CD14-positive monocyte (primary cell): ENCODE data around the gene ATP11A. TPM values are rescaled to one million over a fixed set of nuclear protein-coding genes. Genes with fewer than 3 reads are reported as not detected.

Experiments used
- DNase-seq, 3 donors: peaks; one replicate each; pipeline ENCODE4 v3.0.0-alpha.2; 2011 to 2022
- H2AFZ ChIP-seq: 2 replicates; pipeline ENCODE4 v1.6.0; 2012; ENCODE audit warnings: mild to moderate bottlenecking, low read depth, low read length, inconsistent platforms; ENCODE audit not compliant: insufficient read depth, poor library complexity, severe bottlenecking
- H3K27ac ChIP-seq, 2 donors: 1 replicate in 1 of 2; 2 replicates in 1 of 2; pipeline ENCODE4 v1.5.1; 2012 to 2013; ENCODE audit warnings: low read length in 2 of 2, control low read depth in 1 of 2, inconsistent platforms in 1 of 2, low read depth in 1 of 2, mild to moderate bottlenecking in 1 of 2
- H3K27me3 ChIP-seq, 2 donors: one replicate each; pipeline versions ENCODE4 v1.6.0 to v1.6.1; 2011 to 2013; ENCODE audit warnings: low read length in 2 of 2; ENCODE audit not compliant: control insufficient read depth in 2 of 2, insufficient read depth in 2 of 2
- H3K36me3 ChIP-seq, 2 donors: replicated peaks in 1 of 2; 1 replicate in 1 of 2; 2 replicates in 1 of 2; pipeline versions ENCODE4 v1.5.1 to v1.6.1; 2012 to 2013; ENCODE audit warnings: low read length in 2 of 2, control low read depth in 1 of 2, inconsistent platforms in 1 of 2, mild to moderate bottlenecking in 1 of 2; ENCODE audit not compliant: insufficient read depth in 2 of 2, control insufficient read depth in 1 of 2
- H3K4me1 ChIP-seq, 2 donors: 1 replicate in 1 of 2; 2 replicates in 1 of 2; pipeline versions ENCODE4 v1.5.1 to v1.6.1; 2012 to 2013; ENCODE audit warnings: low read length in 2 of 2, control low read depth in 1 of 2, inconsistent platforms in 1 of 2, mild to moderate bottlenecking in 1 of 2, moderate library complexity in 1 of 2; ENCODE audit not compliant: insufficient read depth in 2 of 2, control insufficient read depth in 1 of 2
- H3K4me2 ChIP-seq: replicated peaks from 2 replicates; pipeline ENCODE3; 2012; ENCODE audit warnings: low read length, moderate library complexity, mild to moderate bottlenecking; ENCODE audit not compliant: poor library complexity, severe bottlenecking; ENCODE audit errors: extremely low read depth
- H3K4me3 ChIP-seq, 3 experiments: fragments of 200-600 bp in 1 of 3; sonication (generic) in 1 of 3; replicated peaks in 1 of 3; 1 replicate in 2 of 3; 2 replicates in 1 of 3; pipeline ENCODE4 v1.5.1; 2011 to 2013; ENCODE audit warnings: low read length in 3 of 3, mild to moderate bottlenecking in 3 of 3, control low read depth in 2 of 3, low read depth in 2 of 3, inconsistent platforms in 1 of 3, moderate library complexity in 1 of 3
- H3K79me2 ChIP-seq: 2 replicates; pipeline ENCODE4 v1.6.0; 2012; ENCODE audit warnings: mild to moderate bottlenecking, control low read depth, inconsistent platforms, low read length, moderate library complexity; ENCODE audit not compliant: insufficient read depth
- H3K9ac ChIP-seq: 2 replicates; pipeline ENCODE4 v1.6.0; 2017; ENCODE audit warnings: low read length, mild to moderate bottlenecking; ENCODE audit not compliant: insufficient read depth, poor library complexity, severe bottlenecking
- H3K9me3 ChIP-seq, 2 donors: replicated peaks in 1 of 2; 1 replicate in 1 of 2; 2 replicates in 1 of 2; pipeline versions ENCODE4 v1.5.1 to v1.6.1; 2012 to 2013; ENCODE audit warnings: low read length in 2 of 2, control low read depth in 1 of 2; ENCODE audit not compliant: control insufficient read depth in 1 of 2, insufficient read depth in 1 of 2
- H4K20me1 ChIP-seq: 2 replicates; pipeline ENCODE4 v1.6.0; 2012; ENCODE audit warnings: mild to moderate bottlenecking, low read length, control low read depth, moderate library complexity; ENCODE audit not compliant: insufficient read depth
- H3K27ac Mint-ChIP-seq, 7 donors: one replicate each; pipeline ENCODE4 v1.8.0; 2020; ENCODE audit warnings: mild to moderate bottlenecking in 7 of 7, mixed read lengths in 7 of 7, moderate library complexity in 6 of 7, inconsistent platforms in 2 of 7
- H3K27me3 Mint-ChIP-seq, 3 donors: one replicate each; pipeline ENCODE4 v1.8.0; 2021 to 2022; ENCODE audit warnings: low read depth in 3 of 3, mild to moderate bottlenecking in 3 of 3, mixed read lengths in 3 of 3, moderate library complexity in 3 of 3, inconsistent platforms in 1 of 3
- H3K36me3 Mint-ChIP-seq, 2 donors: one replicate each; pipeline ENCODE4 v1.8.0; 2020; ENCODE audit warnings: mixed read lengths in 2 of 2, inconsistent platforms in 1 of 2, mild to moderate bottlenecking in 1 of 2
- H3K4me1 Mint-ChIP-seq: one replicate; pipeline ENCODE4 v1.8.0; 2020; ENCODE audit warnings: mild to moderate bottlenecking, mixed read lengths
- H3K4me3 Mint-ChIP-seq, 2 donors: one replicate each; pipeline ENCODE4 v1.8.0; 2020; ENCODE audit warnings: mild to moderate bottlenecking in 2 of 2, mixed read lengths in 2 of 2, moderate library complexity in 1 of 2
- H3K9me3 Mint-ChIP-seq, 7 donors: one replicate each; pipeline ENCODE4 v1.8.0; 2020 to 2022; ENCODE audit warnings: mixed read lengths in 7 of 7, mild to moderate bottlenecking in 6 of 7, moderate library complexity in 6 of 7, inconsistent platforms in 2 of 7
- WGBS: methylation state at CpG from one replicate; pipeline ENCODE4 v1.1.5; 2013; ENCODE audit warnings: missing lambda C conversion rate; ENCODE audit not compliant: insufficient coverage; 5-methylcytosine and 5-hydroxymethylcytosine counted together
- intact Hi-C, 2 donors: fragments of 100-400 bp; cut with micrococcal nuclease; formaldehyde crosslinking; loops; one replicate each; pipeline versions ENCODE4 v1.15.0 to v1.15.1; 2023
- polyA plus RNA-seq, 3 donors: library from polyadenylated mRNA; depleted of rRNA in 1 of 3; unstranded in 2 of 3; stranded (reverse) in 1 of 3; fragments of 300-500 nt in 2 of 3; fragments of >200 nt in 1 of 3; fragmentation: Illumina TruSeq in 2 of 3; gene quantifications; 1 replicate in 2 of 3; 2 replicates in 1 of 3; pipeline ENCODE4 v1.2.3, GENCODE V29; 2012 to 2021
- TF ChIP-seq, protein P1 (sequence below): fragments of 200-600 bp; IDR thresholded peaks from one replicate; pipeline ENCODE4 v1.8.0; 2022; ENCODE audit warnings: antibody characterized with exemption, mild to moderate bottlenecking

The ATP11A gene
- polyA plus RNA-seq, 3 donors = 7.2 to 45.4 (median 7.6) TPM

DNA sequence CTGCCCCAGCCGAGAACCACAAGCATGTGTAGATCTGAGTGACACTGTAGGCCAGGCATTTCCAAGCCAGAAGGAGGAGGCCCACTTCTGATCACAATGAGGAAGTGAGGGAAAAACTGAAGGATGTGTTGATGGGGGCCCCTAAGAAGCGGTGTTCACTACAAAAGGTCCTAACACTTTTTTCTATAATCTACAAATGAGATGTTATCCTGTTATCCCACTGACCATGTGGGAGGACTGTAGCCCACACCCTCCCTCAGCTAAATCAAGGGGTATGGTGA lies 180.2 kb downstream of the ATP11A start:
- H2AFZ ChIP-seq = no peak overlapping the region
- Mint-ChIP-seq H3K27ac (peak overlapping the region in 1 of 7 donors; percentile 15), H3K4me1 (peaks cover 19% of the 10 kb centered on the region), H3K4me3 (no peak overlapping the region), H3K36me3 (peaks cover 69 to 87% of the 10 kb centered on the region in 2 donors), H3K27me3 (peaks cover 13 to 27% (median 19%) of the 10 kb centered on the region in 3 donors), H3K9me3 (peaks cover 0 to 3% (median 0%) of the 10 kb centered on the region in 7 donors)
- no peak overlapping the region for H3K9ac ChIP-seq
- no peaks in the 10 kb centered on the region for H3K79me2 ChIP-seq
- DNase-seq = no peak
- H3K9me3 ChIP-seq = no peaks in the 10 kb centered on the region
- no peak overlapping the region for H3K27ac ChIP-seq
- intact Hi-C loops = loop anchor here in 1 of 2 donors (5.0 kb wide), 1 partner anchor 228 kb away; no protein-coding TSS in a partner anchor
- H4K20me1 ChIP-seq = peaks cover 55% of the 10 kb centered on the region
- WGBS = 50% methylated on average over 1 of the region's 2 CpGs
- H3K4me1 ChIP-seq = no peaks in the 10 kb centered on the region
- no peak overlapping the region for H3K4me3 ChIP-seq
- H3K27me3 ChIP-seq = peaks cover 0 to 9% of the 10 kb centered on the region in 2 donors
- peaks cover 68 to 91% of the 10 kb centered on the region in 2 donors for H3K36me3 ChIP-seq
- TF ChIP-seq, protein P1, sequence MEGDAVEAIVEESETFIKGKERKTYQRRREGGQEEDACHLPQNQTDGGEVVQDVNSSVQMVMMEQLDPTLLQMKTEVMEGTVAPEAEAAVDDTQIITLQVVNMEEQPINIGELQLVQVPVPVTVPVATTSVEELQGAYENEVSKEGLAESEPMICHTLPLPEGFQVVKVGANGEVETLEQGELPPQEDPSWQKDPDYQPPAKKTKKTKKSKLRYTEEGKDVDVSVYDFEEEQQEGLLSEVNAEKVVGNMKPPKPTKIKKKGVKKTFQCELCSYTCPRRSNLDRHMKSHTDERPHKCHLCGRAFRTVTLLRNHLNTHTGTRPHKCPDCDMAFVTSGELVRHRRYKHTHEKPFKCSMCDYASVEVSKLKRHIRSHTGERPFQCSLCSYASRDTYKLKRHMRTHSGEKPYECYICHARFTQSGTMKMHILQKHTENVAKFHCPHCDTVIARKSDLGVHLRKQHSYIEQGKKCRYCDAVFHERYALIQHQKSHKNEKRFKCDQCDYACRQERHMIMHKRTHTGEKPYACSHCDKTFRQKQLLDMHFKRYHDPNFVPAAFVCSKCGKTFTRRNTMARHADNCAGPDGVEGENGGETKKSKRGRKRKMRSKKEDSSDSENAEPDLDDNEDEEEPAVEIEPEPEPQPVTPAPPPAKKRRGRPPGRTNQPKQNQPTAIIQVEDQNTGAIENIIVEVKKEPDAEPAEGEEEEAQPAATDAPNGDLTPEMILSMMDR = no peak
- H3K4me2 ChIP-seq = no peak overlapping the region

DNA sequence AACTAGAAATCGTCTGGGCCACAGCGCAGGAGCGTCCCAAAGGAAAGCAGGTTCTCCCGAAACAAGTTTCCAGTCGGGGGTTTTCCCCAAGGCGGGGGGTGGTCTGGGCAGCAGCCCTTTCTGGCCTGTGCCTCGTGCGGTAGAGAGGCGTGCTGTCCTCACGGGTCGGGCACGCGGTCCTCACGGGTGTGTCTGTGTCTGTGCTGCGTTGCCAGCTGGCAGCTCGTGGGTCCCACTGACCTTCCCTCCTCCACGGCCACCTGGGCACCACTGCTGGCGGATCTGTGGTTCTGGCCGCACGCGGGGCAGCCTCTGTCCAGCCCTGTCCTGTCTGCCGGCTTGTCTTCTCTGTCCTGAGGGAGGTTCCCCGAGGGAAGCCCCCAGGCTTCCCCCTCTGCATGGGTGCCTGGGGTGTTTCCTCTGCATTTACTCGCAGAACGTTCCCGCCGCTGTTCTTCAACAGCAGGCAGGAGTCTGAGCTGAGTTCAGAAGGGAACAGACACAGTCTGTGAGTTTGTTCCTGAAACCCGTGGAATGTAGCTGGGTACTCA lies 181.0 kb downstream of the ATP11A start:
- Histone ChIP-seq H3K4me1 (no peaks in the 10 kb centered on the region), H3K27me3 (peaks cover 0 to 9% of the 10 kb centered on the region in 2 donors), H2AFZ (no peak overlapping the region), H3K36me3 (peaks cover 71 to 91% of the 10 kb centered on the region in 2 donors), H3K4me2 (no peak overlapping the region), H3K9ac (no peak overlapping the region), H3K4me3 (no peak overlapping the region), H4K20me1 (peaks cover 60% of the 10 kb centered on the region), H3K27ac (no peak overlapping the region), H3K9me3 (no peaks in the 10 kb centered on the region), H3K79me2 (no peaks in the 10 kb centered on the region)
- 95% methylated on average over 22 of the region's 28 CpGs for WGBS
- Mint-ChIP-seq H3K9me3 (peaks cover 0 to 3% (median 0%) of the 10 kb centered on the region in 7 donors), H3K36me3 (peaks cover 75 to 87% of the 10 kb centered on the region in 2 donors), H3K27ac (no peak overlapping the region), H3K27me3 (peaks cover 13 to 27% (median 19%) of the 10 kb centered on the region in 3 donors), H3K4me3 (peak overlapping the region in 1 of 2 donors; percentile 67), H3K4me1 (peaks cover 19% of the 10 kb centered on the region)
- DNase-seq = no peak
- TF ChIP-seq, protein P1 = no peak
- intact Hi-C loops = loop anchor here in 1 of 2 donors (5.0 kb wide), 1 partner anchor 229 kb away; no protein-coding TSS in a partner anchor
